ENCODE data around the gene UGGT2. TPM values are rescaled to one million over a fixed set of nuclear protein-coding genes. Genes with fewer than 3 reads are reported as not detected.

Gene UGGT2
- total RNA-seq, 1 experiment from 2014 or later, result 34.5 TPM

DNA sequence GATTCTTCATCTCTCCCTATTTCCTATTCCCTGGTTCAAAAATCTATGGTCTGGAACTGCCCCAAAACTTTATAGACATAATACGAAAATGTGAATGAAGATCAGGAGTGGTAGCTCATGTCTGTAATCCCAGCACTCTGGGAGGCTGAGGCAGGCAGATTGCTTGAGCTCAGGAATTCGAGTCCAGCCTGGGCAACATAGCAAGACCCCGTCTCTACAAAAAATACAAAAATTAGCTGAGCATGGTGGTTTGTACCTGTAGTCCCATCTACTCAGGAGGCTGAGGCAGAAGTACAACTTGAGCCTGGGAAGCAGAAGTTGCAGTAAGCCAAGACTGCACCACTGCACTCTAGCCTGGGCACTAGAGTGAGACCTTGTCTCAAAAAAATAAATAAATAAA lies 35.1 kb downstream of the UGGT2 start:
- no peaks in the 10 kb centered on the region for H3K27me3 Mint-ChIP-seq (ENCODE audit: low read depth)
- no peak overlapping the region for H2BK20ac ChIP-seq (ENCODE audit: low read depth, low read length, poor library complexity, severe bottlenecking)
- H2BK120ac ChIP-seq (ENCODE audit: low read depth, low read length, poor library complexity, severe bottlenecking), result no peak overlapping the region
- H3K23ac ChIP-seq (ENCODE audit: insufficient read length, low read depth, low read length), result no peak overlapping the region
- H3K14ac ChIP-seq (ENCODE audit: insufficient read depth, low read length), result no peak overlapping the region
- WGBS (ENCODE audit: extremely low coverage, insufficient read length, low lambda C conversion rate), result no CpG with 5 or more reads among the region's 3 CpGs
- H3K4me1 Mint-ChIP-seq, result peaks cover 11 to 12% of the 10 kb centered on the region in 2 experiments
- no peak overlapping the region for H2AFZ ChIP-seq (ENCODE audit: low read length)
- no peak overlapping the region for H2BK12ac ChIP-seq (ENCODE audit: insufficient read length, low read depth, low read length)
- no peak overlapping the region for H3K56ac ChIP-seq (ENCODE audit: insufficient read length, low read depth, low read length)
- H4K20me1 ChIP-seq (ENCODE audit: control insufficient read depth, insufficient read depth, insufficient read length), result no peaks in the 10 kb centered on the region
- no peak overlapping the region for H3T11ph ChIP-seq (ENCODE audit: low read length)
- H3K79me2 ChIP-seq (ENCODE audit: insufficient read depth, low read length), result no peaks in the 10 kb centered on the region
- H3K4ac ChIP-seq (ENCODE audit: low read depth, low read length), result no peak overlapping the region
- H2AK5ac ChIP-seq (ENCODE audit: insufficient read length, low read length), result no peak overlapping the region
- H3K4me3 Mint-ChIP-seq, result no peak overlapping the region
- no peak overlapping the region for H3K27ac Mint-ChIP-seq
- H3K9me3 ChIP-seq (ENCODE audit: control insufficient read depth, low read depth, low read length), result peaks cover 8% of the 10 kb centered on the region
- H3K79me1 ChIP-seq (ENCODE audit: insufficient read depth, low read depth, low read length, poor library complexity, severe bottlenecking), result no peaks in the 10 kb centered on the region
- peaks cover 0 to 15% of the 10 kb centered on the region in 2 experiments; a peak in 4 of 5 replicates for H3K9me3 Mint-ChIP-seq
- H3K27me3 ChIP-seq (ENCODE audit: insufficient read depth, low read length), result no peaks in the 10 kb centered on the region
- H4K91ac ChIP-seq (ENCODE audit: insufficient read length, low read depth, low read length), result no peak overlapping the region
- H3K18ac ChIP-seq (ENCODE audit: insufficient read length, low read depth, low read length), result no peak overlapping the region
- no peak overlapping the region for H4K5ac ChIP-seq (ENCODE audit: insufficient read length, low read depth, low read length)
- H4K8ac ChIP-seq (replicated peaks; ENCODE audit: insufficient read length, low read depth, low read length), result no peak overlapping the region
- TF ChIP-seq, protein P1, sequence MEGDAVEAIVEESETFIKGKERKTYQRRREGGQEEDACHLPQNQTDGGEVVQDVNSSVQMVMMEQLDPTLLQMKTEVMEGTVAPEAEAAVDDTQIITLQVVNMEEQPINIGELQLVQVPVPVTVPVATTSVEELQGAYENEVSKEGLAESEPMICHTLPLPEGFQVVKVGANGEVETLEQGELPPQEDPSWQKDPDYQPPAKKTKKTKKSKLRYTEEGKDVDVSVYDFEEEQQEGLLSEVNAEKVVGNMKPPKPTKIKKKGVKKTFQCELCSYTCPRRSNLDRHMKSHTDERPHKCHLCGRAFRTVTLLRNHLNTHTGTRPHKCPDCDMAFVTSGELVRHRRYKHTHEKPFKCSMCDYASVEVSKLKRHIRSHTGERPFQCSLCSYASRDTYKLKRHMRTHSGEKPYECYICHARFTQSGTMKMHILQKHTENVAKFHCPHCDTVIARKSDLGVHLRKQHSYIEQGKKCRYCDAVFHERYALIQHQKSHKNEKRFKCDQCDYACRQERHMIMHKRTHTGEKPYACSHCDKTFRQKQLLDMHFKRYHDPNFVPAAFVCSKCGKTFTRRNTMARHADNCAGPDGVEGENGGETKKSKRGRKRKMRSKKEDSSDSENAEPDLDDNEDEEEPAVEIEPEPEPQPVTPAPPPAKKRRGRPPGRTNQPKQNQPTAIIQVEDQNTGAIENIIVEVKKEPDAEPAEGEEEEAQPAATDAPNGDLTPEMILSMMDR (conservative IDR thresholded peaks at IDR 0.05), result no peak
- H3K36me3 Mint-ChIP-seq (ENCODE audit: insufficient read depth in 1 of 3, low read depth in 3 of 3), result peaks cover 25 to 34% (median 29%) of the 10 kb centered on the region in 3 experiments
- no peak overlapping the region for H2BK5ac ChIP-seq (ENCODE audit: insufficient read length, low read length)
- H2BK15ac ChIP-seq (ENCODE audit: low read depth, low read length), result no peak overlapping the region
- no peaks in the 10 kb centered on the region for H3K23me2 ChIP-seq (ENCODE audit: insufficient read length, low read depth, low read length, poor library complexity, severe bottlenecking)
- no peak overlapping the region for H3K4me2 ChIP-seq (ENCODE audit: insufficient read depth, insufficient read length, low read length)
- H3K27ac ChIP-seq (ENCODE audit: insufficient read length, low read depth, low read length), result no peak overlapping the region
- H3K9ac ChIP-seq (ENCODE audit: extremely low read depth, insufficient read length, low read length), result no peak overlapping the region
- no peaks in the 10 kb centered on the region for H3K4me1 ChIP-seq (ENCODE audit: insufficient read depth, low read length)
- DNase-seq, result no peak
